HCT116 (cell line): Measurements from ENCODE around the gene H3-3A. TPM values are rescaled to one million over a fixed set of nuclear protein-coding genes. Genes with fewer than 3 reads are reported as not detected.

ENCODE experiments used
- ATAC-seq: fragments of 200-7000 bp; cut with Tn5 transposase; 2 replicates; pipeline ENCODE4 v1.9.1; 2020; ENCODE audit warnings: mild to moderate bottlenecking, moderate library complexity
- BruUV-seq: library from RNA; stranded (reverse); fragments of 400-500 nt; replicated peaks from 2 replicates; lab custom pipeline; 2021; lab: Mats Ljungman, UMichigan
- CTCF ChIA-PET: fragments of 300-600 bp; sonication (Branson Sonifier 250); formaldehyde crosslinking; loops from one replicate; lab custom pipeline; 2021; ENCODE audit warnings: antibody characterized with exemption; lab: Charles Lee
- POLR2A ChIA-PET: fragments of 300-600, 350-600 bp; sonication (Branson Sonifier 250); formaldehyde crosslinking; loops from one replicate; lab custom pipeline; 2021; ENCODE audit warnings: antibody characterized with exemption; lab: Charles Lee
- RAD21 ChIA-PET, 2 experiments: fragments of 300-600 bp; sonication (Branson Sonifier 250); formaldehyde crosslinking; loops; one replicate each; lab custom pipeline; 2023; ENCODE audit warnings: low total read pairs in 2 of 2; ENCODE audit not compliant: uncharacterized antibody in 2 of 2, unreplicated experiment in 2 of 2, low non-redundant PET in 1 of 2; lab: Charles Lee
- DNase-seq: peaks from one replicate; pipeline ENCODE4 v3.0.0-alpha.2; 2010; ENCODE audit warnings: low read depth, low spot score
- H2AFZ ChIP-seq: fragments of 200-600 bp; shearing (Covaris generic), sonication (generic); 2 replicates; pipeline ENCODE4 v1.6.1; 2017; ENCODE audit warnings: low read depth, mixed run types, mixed read lengths, antibody characterized with exemption, low read length; ENCODE audit not compliant: poor library complexity, severe bottlenecking
- H3K27ac ChIP-seq: 2 replicates; pipeline ENCODE4 v1.5.1; 2012; ENCODE audit warnings: low read depth, low read length
- H3K27me3 ChIP-seq: fragments of 200-600 bp; sonication (generic); 2 replicates; pipeline ENCODE4 v1.6.1; 2016; ENCODE audit warnings: mixed run types, low read length, mixed read lengths; ENCODE audit not compliant: insufficient read depth
- H3K36me3 ChIP-seq, 2 experiments: fragments of 200-500 bp in 1 of 2; fragments of 200-600 bp in 1 of 2; sonication (Bioruptor generic) in 1 of 2; sonication (generic) in 1 of 2; 2 replicates each; pipeline versions ENCODE4 v1.5.1 to v1.6.1; 2014 to 2016; ENCODE audit warnings: low read length in 2 of 2, inconsistent platforms in 1 of 2, mixed read lengths in 1 of 2, mixed run types in 1 of 2; ENCODE audit not compliant: insufficient read depth in 2 of 2, control insufficient read depth in 1 of 2
- H3K4me1 ChIP-seq, 2 experiments: fragments of 200-600 bp in 1 of 2; sonication (generic) in 1 of 2; 2 replicates each; pipeline versions ENCODE4 v1.5.1 to v1.6.1; 2012 to 2017; ENCODE audit warnings: low read length in 2 of 2, inconsistent platforms in 1 of 2, mild to moderate bottlenecking in 1 of 2, mixed read lengths in 1 of 2, mixed run types in 1 of 2, moderate library complexity in 1 of 2; ENCODE audit not compliant: insufficient read depth in 2 of 2, control insufficient read depth in 1 of 2
- H3K4me2 ChIP-seq: fragments of 200-600 bp; sonication (generic); 2 replicates; pipeline ENCODE4 v1.6.1; 2017; ENCODE audit warnings: mixed run types, low read length, mixed read lengths
- H3K4me3 ChIP-seq, 2 experiments: fragments of 200-600 bp in 1 of 2; sonication (generic) in 1 of 2; replicated peaks in 1 of 2; 2 replicates each; pipeline ENCODE4 v1.5.1; 2011 to 2016; ENCODE audit warnings: low read length in 2 of 2, control low read depth in 1 of 2, low read depth in 1 of 2, mild to moderate bottlenecking in 1 of 2, mixed read lengths in 1 of 2, mixed run types in 1 of 2
- H3K79me2 ChIP-seq: fragments of 200-600 bp; sonication (generic); 2 replicates; pipeline ENCODE4 v1.6.1; 2017; ENCODE audit warnings: mild to moderate bottlenecking, mixed run types, low read length, moderate library complexity, mixed read lengths; ENCODE audit not compliant: insufficient read depth
- H3K9ac ChIP-seq: fragments of 200-600 bp; sonication (generic); 2 replicates; pipeline ENCODE4 v1.6.1; 2016; ENCODE audit warnings: low read length, mixed read lengths
- H3K9me2 ChIP-seq: fragments of 200-600 bp; sonication (generic), shearing (Covaris generic); 2 replicates; pipeline ENCODE4 v1.6.1; 2017; ENCODE audit warnings: mixed run types, mild to moderate bottlenecking, moderate library complexity; ENCODE audit not compliant: insufficient read depth
- H3K9me3 ChIP-seq, 2 experiments: fragments of 200-500 bp in 1 of 2; fragments of 200-600 bp in 1 of 2; sonication (Bioruptor generic) in 1 of 2; sonication (generic) in 1 of 2; 2 replicates each; pipeline ENCODE4 v1.6.1; 2014 to 2017; ENCODE audit warnings: low read length in 2 of 2, mixed read lengths in 2 of 2, inconsistent platforms in 1 of 2, low read depth in 1 of 2, mild to moderate bottlenecking in 1 of 2, mixed run types in 1 of 2, moderate library complexity in 1 of 2; ENCODE audit not compliant: control insufficient read depth in 1 of 2, insufficient read depth in 1 of 2
- H4K20me1 ChIP-seq: fragments of 200-600 bp; sonication (generic), shearing (Covaris generic); 2 replicates; pipeline ENCODE4 v1.6.1; 2017; ENCODE audit warnings: mixed run types, mild to moderate bottlenecking, moderate library complexity; ENCODE audit not compliant: insufficient read depth
- CBX3 ChIP-seq: IDR thresholded peaks from 2 replicates; pipeline ENCODE4 v1.6.1; 2012; ENCODE audit warnings: low read depth
- ELF1 ChIP-seq: IDR thresholded peaks from 2 replicates; pipeline ENCODE4 v1.6.1; 2012; ENCODE audit warnings: low read depth, borderline replicate concordance
- EZH2 ChIP-seq: fragments of 200-600 bp; sonication (generic); IDR thresholded peaks from 2 replicates; pipeline ENCODE4 v1.6.1; 2017; ENCODE audit warnings: antibody characterized with exemption, mixed run types
- JUND ChIP-seq: IDR thresholded peaks from 2 replicates; pipeline ENCODE4 v1.6.1; 2012
- POLR2A ChIP-seq: IDR thresholded peaks from 2 replicates; pipeline ENCODE4 v1.7.0; 2011; ENCODE audit warnings: borderline replicate concordance; ENCODE audit not compliant: insufficient read depth, insufficient read length; ENCODE audit errors: extremely low read depth
- POLR2AphosphoS5 ChIP-seq: IDR thresholded peaks from 2 replicates; pipeline ENCODE4 v1.6.1; 2011; ENCODE audit warnings: mild to moderate bottlenecking, low read depth, low read length, moderate library complexity
- RAD21 ChIP-seq: IDR thresholded peaks from 2 replicates; pipeline ENCODE4 v1.6.1; 2012; ENCODE audit warnings: low read depth, mild to moderate bottlenecking
- SP1 ChIP-seq: IDR thresholded peaks from 2 replicates; pipeline ENCODE4 v1.6.1; 2012; ENCODE audit warnings: low read depth
- SRF ChIP-seq: IDR thresholded peaks from 2 replicates; pipeline ENCODE4 v1.6.1; 2012; ENCODE audit warnings: low read depth
- TCF7L2 ChIP-seq: IDR thresholded peaks from 2 replicates; pipeline ENCODE4 v1.7.0; 2011; ENCODE audit warnings: borderline replicate concordance, inconsistent platforms; ENCODE audit not compliant: insufficient read depth, insufficient read length; ENCODE audit errors: extremely low read depth
- YY1 ChIP-seq: IDR thresholded peaks from 2 replicates; pipeline ENCODE4 v1.6.1; 2011; ENCODE audit warnings: low read length, low read depth, moderate library complexity, mild to moderate bottlenecking; ENCODE audit not compliant: insufficient replicate concordance; ENCODE audit errors: extremely low read depth
- ZBTB33 ChIP-seq: IDR thresholded peaks from 2 replicates; pipeline ENCODE4 v1.6.1; 2011; ENCODE audit warnings: mild to moderate bottlenecking, low read length, moderate library complexity; ENCODE audit not compliant: insufficient replicate concordance; ENCODE audit errors: extremely low read depth
- ZFX ChIP-seq: fragments of 450-650 bp; IDR thresholded peaks from 2 replicates; pipeline ENCODE4 v1.6.1; 2017
- ZNF274 ChIP-seq: fragments of 200-500 bp; sonication (Bioruptor generic); IDR thresholded peaks from 2 replicates; pipeline ENCODE4 v1.6.1; 2014; ENCODE audit warnings: mild to moderate bottlenecking, low read depth, low read length, inconsistent platforms
- intact Hi-C: fragments of 100-400 bp; cut with micrococcal nuclease; formaldehyde crosslinking; loops from 2 replicates; pipeline ENCODE4 v1.10.0; 2022
- total RNA-seq: library from RNA; stranded (reverse); gene quantifications from one replicate; pipeline ENCODE4 v1.2.1, GENCODE V29; 2021; ENCODE audit not compliant: unreplicated experiment

The H3-3A gene
- total RNA-seq, 1 experiment from 2014 or later, result 386 TPM

GRCh38 chr1:226023735-226024134 is 38.8 kb upstream of the H3-3A start (continued):
- TF ChIP-seq CBX3 (no peak), YY1 (no peak), SRF (no peak)
- TF ChIP-seq, all 23 proteins: peak for 0

GRCh38 chr1:226026833-226027232 is 35.7 kb upstream of the H3-3A start:
- no peak overlapping the region for H3K4me3 ChIP-seq
- ChIA-PET POLR2A (no interaction called here), CTCF (no interaction called here), RAD21 (no interaction called here)
- no peaks in the 10 kb centered on the region for H3K79me2 ChIP-seq
- no peaks in the 10 kb centered on the region for H3K36me3 ChIP-seq
- no peaks in the 10 kb centered on the region for H3K9me2 ChIP-seq
- H4K20me1 ChIP-seq, result no peaks in the 10 kb centered on the region
- H3K4me2 ChIP-seq, result no peak overlapping the region
- ATAC-seq (no peak), DNase-seq (no peak)
- intact Hi-C loops, result no loop called here
- H3K9me3 ChIP-seq, result no peaks in the 10 kb centered on the region
- H3K9ac ChIP-seq, result no peak overlapping the region
- H3K27me3 ChIP-seq, result no peaks in the 10 kb centered on the region
- no peak overlapping the region for H3K27ac ChIP-seq
- no TSS peak for BruUV-seq
- no peak overlapping the region for H2AFZ ChIP-seq
- TF ChIP-seq ZFX (no peak), SRF (no peak), EZH2 (no peak), RAD21 (no peak), JUND (no peak), POLR2A (no peak), POLR2AphosphoS5 (no peak), TCF7L2 (no peak), SP1 (no peak), ELF1 (no peak), ZBTB33 (no peak), ZNF274 (no peak)
- no peaks in the 10 kb centered on the region for H3K4me1 ChIP-seq
